ENCODE results near the gene SSBP2.
A peak's percentile ranks its signal among the peaks of the same experiment; 100 is the strongest.

SSBP2 gene

GRCh38 chr5:81787474-81788242 lies 36.8 kb upstream of the SSBP2 start:
- peaks cover 38% of the 10 kb centered on the region for H3K4me1 ChIP-seq (ENCODE audit: insufficient read depth, low read length)
- ATAC-seq (ENCODE audit: insufficient read depth, low read depth) (peak; percentile 76), DNase-seq (peak; percentile 70)
- H3K9me3 ChIP-seq (ENCODE audit: insufficient read depth, low read length, severe bottlenecking), result no peaks in the 10 kb centered on the region
- no peaks in the 10 kb centered on the region for H4K20me1 ChIP-seq (ENCODE audit: insufficient read depth, low read length)
- peak overlapping the region; percentile 20 for H3K9ac ChIP-seq (ENCODE audit: low read depth, low read length)
- peak overlapping the region; percentile 59 for H3K27ac ChIP-seq (ENCODE audit: low read length)
- peak overlapping the region in 1 of 2 experiments; percentile 16; a peak in 1 of 4 replicates for H3K4me3 ChIP-seq (ENCODE audit: low read depth in 1 of 2, low read length in 2 of 2)
- peak overlapping the region; percentile 46 for H2AFZ ChIP-seq (ENCODE audit: low read depth, low read length)
- H3K36me3 ChIP-seq (ENCODE audit: insufficient read depth, low read length), result no peaks in the 10 kb centered on the region
- peak overlapping the region; percentile 46 for H3K4me2 ChIP-seq (ENCODE audit: insufficient read depth, low read length)
- no peak for TF ChIP-seq EZH2 (IDR thresholded peaks at IDR 0.05; ENCODE audit: borderline replicate concordance, low read depth, low read length, severe bottlenecking)
- no peak for TF ChIP-seq CTCF (IDR thresholded peaks at IDR 0.05; ENCODE audit: borderline replicate concordance, extremely low read depth, low read length, poor library complexity, severe bottlenecking)
- no peaks in the 10 kb centered on the region for H3K79me2 ChIP-seq (ENCODE audit: insufficient read depth, low read length)
- H3K27me3 ChIP-seq (ENCODE audit: insufficient read depth, low read length, poor library complexity), result no peaks in the 10 kb centered on the region

GRCh38 chr5:81786991-81787390 lies 36.1 kb upstream of the SSBP2 start:
- no peak for DNase-seq
- H3K27me3 ChIP-seq (ENCODE audit: insufficient read depth, low read length, poor library complexity), result no peaks in the 10 kb centered on the region
- TF ChIP-seq EZH2 (IDR thresholded peaks at IDR 0.05; ENCODE audit: borderline replicate concordance, low read depth, low read length, severe bottlenecking), result no peak
- TF ChIP-seq CTCF (IDR thresholded peaks at IDR 0.05; ENCODE audit: borderline replicate concordance, extremely low read depth, low read length, poor library complexity, severe bottlenecking), result no peak
- no peaks in the 10 kb centered on the region for H3K9me3 ChIP-seq (ENCODE audit: insufficient read depth, low read length, severe bottlenecking)
- no peak overlapping the region for H3K4me3 ChIP-seq (ENCODE audit: low read depth in 1 of 2, low read length in 2 of 2)
- H3K36me3 ChIP-seq (ENCODE audit: insufficient read depth, low read length), result no peaks in the 10 kb centered on the region
- peak overlapping the region; percentile 46; the same call in 1 of the 2 replicates for H3K4me2 ChIP-seq (ENCODE audit: insufficient read depth, low read length)
- H3K9ac ChIP-seq (ENCODE audit: low read depth, low read length), result 0 out of 2 replicates have a peak overlapping the region, but pooled peaks have one; percentile 20
- peak overlapping the region; percentile 59 for H3K27ac ChIP-seq (ENCODE audit: low read length)
- no peak for ATAC-seq (ENCODE audit: insufficient read depth, low read depth)
- no peaks in the 10 kb centered on the region for H3K79me2 ChIP-seq (ENCODE audit: insufficient read depth, low read length)
- no peaks in the 10 kb centered on the region for H4K20me1 ChIP-seq (ENCODE audit: insufficient read depth, low read length)
- peaks cover 38% of the 10 kb centered on the region for H3K4me1 ChIP-seq (ENCODE audit: insufficient read depth, low read length)
- no peak overlapping the region for H2AFZ ChIP-seq (ENCODE audit: low read depth, low read length)

- H3K27ac ChIP-seq (ENCODE audit: low read length), result peak overlapping the region; percentile 59; the same call in 1 of the 2 replicates
- ATAC-seq (ENCODE audit: insufficient read depth, low read depth), result no peak
Observed at GRCh38 chr5:81786496-81786895, 35.6 kb upstream of the SSBP2 start.

More at GRCh38 chr5:81786496-81786895, 35.6 kb upstream of the SSBP2 start:
- H2AFZ ChIP-seq (ENCODE audit: low read depth, low read length), result no peak overlapping the region
- TF ChIP-seq CTCF (IDR thresholded peaks at IDR 0.05; ENCODE audit: borderline replicate concordance, extremely low read depth, low read length, poor library complexity, severe bottlenecking) (no peak), EZH2 (IDR thresholded peaks at IDR 0.05; ENCODE audit: borderline replicate concordance, low read depth, low read length, severe bottlenecking) (no peak)
- no peaks in the 10 kb centered on the region for H3K79me2 ChIP-seq (ENCODE audit: insufficient read depth, low read length)
- no peak for DNase-seq
- H3K4me2 ChIP-seq (ENCODE audit: insufficient read depth, low read length), result no peak overlapping the region
- peaks cover 38% of the 10 kb centered on the region for H3K4me1 ChIP-seq (ENCODE audit: insufficient read depth, low read length)
- H4K20me1 ChIP-seq (ENCODE audit: insufficient read depth, low read length), result no peaks in the 10 kb centered on the region
- H3K4me3 ChIP-seq (ENCODE audit: low read depth in 1 of 2, low read length in 2 of 2), result no peak overlapping the region
- H3K36me3 ChIP-seq (ENCODE audit: insufficient read depth, low read length), result no peaks in the 10 kb centered on the region
- H3K9me3 ChIP-seq (ENCODE audit: insufficient read depth, low read length, severe bottlenecking), result no peaks in the 10 kb centered on the region
- no peak overlapping the region for H3K9ac ChIP-seq (ENCODE audit: low read depth, low read length)
- no peaks in the 10 kb centered on the region for H3K27me3 ChIP-seq (ENCODE audit: insufficient read depth, low read length, poor library complexity)
